Measurements from ENCODE around the gene WHAMM.
"Not testable (repeated sequence)": the region's sequence is repeated elsewhere in the genome, so short reads cannot be mapped to it uniquely, and the experiment has no call there.

The WHAMM gene

DNA sequence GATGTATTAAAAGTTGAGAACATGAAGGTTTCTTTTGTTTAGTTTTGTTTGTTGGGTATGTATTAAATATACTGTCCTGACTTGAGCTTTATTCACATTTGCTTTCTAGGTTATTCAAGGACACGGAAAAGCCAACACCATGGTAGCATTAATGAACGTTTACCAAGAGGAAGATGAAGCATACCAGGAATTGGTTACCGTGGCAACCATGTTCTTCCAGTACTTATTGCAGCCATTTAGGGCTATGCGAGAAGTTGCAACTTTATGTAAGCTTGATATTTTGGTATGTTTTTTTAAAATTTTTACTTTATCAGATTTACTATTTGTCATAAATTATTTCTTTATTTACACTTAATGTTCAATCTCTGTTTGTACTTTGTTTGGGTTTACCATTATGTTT lies 3.6 kb downstream of the WHAMM start:
- H3K9me3 ChIP-seq (ENCODE audit: severe bottlenecking) = no peaks in the 10 kb centered on the region
- no peak overlapping the region for H3K27ac ChIP-seq (ENCODE audit: poor library complexity, severe bottlenecking)
- ATAC-seq (ENCODE audit: low read depth) = no peak
- H3K27me3 ChIP-seq (ENCODE audit: insufficient read depth, poor library complexity, severe bottlenecking) = no peaks in the 10 kb centered on the region
- no peak overlapping the region for H3K4me3 ChIP-seq (ENCODE audit: severe bottlenecking)
- H3K4me1 ChIP-seq (ENCODE audit: insufficient read depth, poor library complexity, severe bottlenecking) = peaks cover 10% of the 10 kb centered on the region
- peaks cover 59% of the 10 kb centered on the region for H3K36me3 ChIP-seq (ENCODE audit: low read depth)
- DNase-seq (ENCODE audit: low spot score) = no peak
- TF ChIP-seq, protein P1, sequence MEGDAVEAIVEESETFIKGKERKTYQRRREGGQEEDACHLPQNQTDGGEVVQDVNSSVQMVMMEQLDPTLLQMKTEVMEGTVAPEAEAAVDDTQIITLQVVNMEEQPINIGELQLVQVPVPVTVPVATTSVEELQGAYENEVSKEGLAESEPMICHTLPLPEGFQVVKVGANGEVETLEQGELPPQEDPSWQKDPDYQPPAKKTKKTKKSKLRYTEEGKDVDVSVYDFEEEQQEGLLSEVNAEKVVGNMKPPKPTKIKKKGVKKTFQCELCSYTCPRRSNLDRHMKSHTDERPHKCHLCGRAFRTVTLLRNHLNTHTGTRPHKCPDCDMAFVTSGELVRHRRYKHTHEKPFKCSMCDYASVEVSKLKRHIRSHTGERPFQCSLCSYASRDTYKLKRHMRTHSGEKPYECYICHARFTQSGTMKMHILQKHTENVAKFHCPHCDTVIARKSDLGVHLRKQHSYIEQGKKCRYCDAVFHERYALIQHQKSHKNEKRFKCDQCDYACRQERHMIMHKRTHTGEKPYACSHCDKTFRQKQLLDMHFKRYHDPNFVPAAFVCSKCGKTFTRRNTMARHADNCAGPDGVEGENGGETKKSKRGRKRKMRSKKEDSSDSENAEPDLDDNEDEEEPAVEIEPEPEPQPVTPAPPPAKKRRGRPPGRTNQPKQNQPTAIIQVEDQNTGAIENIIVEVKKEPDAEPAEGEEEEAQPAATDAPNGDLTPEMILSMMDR (IDR thresholded peaks at IDR 0.05; ENCODE audit: poor library complexity, severe bottlenecking) = no peak

DNA sequence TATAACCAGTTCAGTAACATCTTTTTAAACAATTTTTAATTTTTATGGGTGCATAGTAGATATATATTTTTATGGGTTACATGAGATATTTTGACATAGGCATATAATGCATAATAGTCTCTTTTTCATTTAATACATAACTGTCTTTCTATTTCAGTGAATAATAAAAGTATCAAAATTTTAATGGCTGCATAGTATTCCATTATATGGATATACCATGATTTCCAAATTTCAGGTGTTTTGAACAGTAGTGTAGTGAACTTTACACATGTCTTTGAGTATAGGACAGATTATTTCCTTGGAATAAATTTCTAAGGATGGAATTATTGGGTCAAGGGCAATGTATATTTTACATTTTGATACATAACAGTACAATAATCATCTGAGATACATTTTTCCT lies 10.7 kb downstream of the WHAMM start:
- H3K27me3 ChIP-seq (ENCODE audit: insufficient read depth, poor library complexity, severe bottlenecking) = no peaks in the 10 kb centered on the region
- ATAC-seq (ENCODE audit: low read depth) (no peak), DNase-seq (ENCODE audit: low spot score) (no peak)
- TF ChIP-seq, protein P1 (IDR thresholded peaks at IDR 0.05; ENCODE audit: poor library complexity, severe bottlenecking) = no peak
- H3K27ac ChIP-seq (ENCODE audit: poor library complexity, severe bottlenecking) = no peak overlapping the region
- no peaks in the 10 kb centered on the region for H3K4me1 ChIP-seq (ENCODE audit: insufficient read depth, poor library complexity, severe bottlenecking)
- H3K9me3 ChIP-seq (ENCODE audit: severe bottlenecking) = no peaks in the 10 kb centered on the region
- H3K36me3 ChIP-seq (ENCODE audit: low read depth) = peaks cover 98% of the 10 kb centered on the region
- no peak overlapping the region for H3K4me3 ChIP-seq (ENCODE audit: severe bottlenecking)

DNA sequence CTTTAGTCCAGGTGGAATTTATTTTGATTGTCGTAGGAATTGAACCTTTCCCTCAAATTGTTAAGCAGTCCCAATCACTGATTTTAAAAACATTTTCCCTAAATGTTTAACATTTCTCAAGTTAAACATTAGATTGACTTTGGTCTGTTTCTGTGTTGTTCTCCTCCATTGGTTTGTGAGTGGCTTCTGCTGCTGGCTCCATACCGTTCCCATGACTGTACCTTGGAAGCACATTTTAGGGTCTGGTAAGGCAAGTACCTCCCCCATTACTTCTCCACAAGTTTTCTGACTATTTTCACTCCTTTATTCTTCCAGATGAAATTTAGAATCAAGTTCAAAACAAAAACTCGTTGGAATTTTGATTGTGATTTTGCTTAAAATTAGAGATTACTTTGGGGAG lies 12.0 kb downstream of the WHAMM start:
- DNase-seq (ENCODE audit: low spot score); H3K9me3 ChIP-seq (ENCODE audit: severe bottlenecking); H3K27me3 ChIP-seq (ENCODE audit: insufficient read depth, poor library complexity, severe bottlenecking); H3K4me1 ChIP-seq (ENCODE audit: insufficient read depth, poor library complexity, severe bottlenecking); H3K4me3 ChIP-seq (ENCODE audit: severe bottlenecking); H3K27ac ChIP-seq (ENCODE audit: poor library complexity, severe bottlenecking); ATAC-seq (ENCODE audit: low read depth): not testable (repeated sequence)
- H3K36me3 ChIP-seq (ENCODE audit: low read depth) = peaks cover 98% of the 10 kb centered on the region

DNA sequence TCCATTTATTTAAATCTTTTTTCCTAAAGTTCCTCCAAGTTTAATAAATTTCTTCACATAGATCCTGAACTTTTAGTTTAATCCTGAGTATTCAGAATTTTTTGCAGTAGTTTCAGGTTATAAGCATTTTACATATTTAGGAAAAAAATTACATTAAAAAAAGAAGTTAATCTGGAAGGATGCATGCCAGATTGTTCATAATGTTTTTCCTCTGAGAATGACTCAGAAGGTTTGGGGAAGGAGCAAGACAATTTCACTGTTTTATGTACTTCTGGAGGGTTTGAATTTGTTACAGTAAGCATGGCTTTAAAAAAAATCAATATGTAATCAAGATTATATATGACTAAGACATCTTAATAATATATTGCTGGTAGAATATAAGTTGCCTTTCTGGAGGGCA lies 12.4 kb downstream of the WHAMM start:
- not testable (repeated sequence) for ATAC-seq (ENCODE audit: low read depth); H3K27ac ChIP-seq (ENCODE audit: poor library complexity, severe bottlenecking); H3K9me3 ChIP-seq (ENCODE audit: severe bottlenecking); H3K4me3 ChIP-seq (ENCODE audit: severe bottlenecking); H3K4me1 ChIP-seq (ENCODE audit: insufficient read depth, poor library complexity, severe bottlenecking); H3K27me3 ChIP-seq (ENCODE audit: insufficient read depth, poor library complexity, severe bottlenecking); DNase-seq (ENCODE audit: low spot score)
- peaks cover 98% of the 10 kb centered on the region for H3K36me3 ChIP-seq (ENCODE audit: low read depth)

DNA sequence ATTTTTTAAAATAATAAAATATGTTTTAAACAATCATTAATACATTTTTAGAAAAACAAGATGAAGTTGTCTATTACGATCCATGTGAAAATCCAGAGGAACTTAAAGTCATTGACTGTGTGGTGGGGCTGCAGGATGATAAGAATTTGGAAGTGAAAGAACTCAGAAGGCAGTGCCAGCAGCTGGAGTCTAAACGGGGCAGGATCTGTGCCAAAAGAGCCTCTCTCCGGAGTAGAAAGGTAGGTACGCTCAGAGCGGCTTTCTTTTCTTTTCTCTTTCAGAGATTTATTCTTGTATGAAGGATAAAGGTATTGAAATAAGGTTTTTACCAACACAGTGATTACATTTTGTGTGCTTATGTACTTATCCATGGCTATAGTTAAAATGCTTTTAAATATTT lies 13.6 kb downstream of the WHAMM start:
- Histone ChIP-seq H3K9me3 (ENCODE audit: severe bottlenecking) (no peaks in the 10 kb centered on the region), H3K36me3 (ENCODE audit: low read depth) (peaks cover 98% of the 10 kb centered on the region), H3K27me3 (ENCODE audit: insufficient read depth, poor library complexity, severe bottlenecking) (no peaks in the 10 kb centered on the region), H3K4me1 (ENCODE audit: insufficient read depth, poor library complexity, severe bottlenecking) (no peaks in the 10 kb centered on the region), H3K27ac (ENCODE audit: poor library complexity, severe bottlenecking) (no peak overlapping the region), H3K4me3 (ENCODE audit: severe bottlenecking) (no peak overlapping the region)
- ATAC-seq (ENCODE audit: low read depth) (no peak), DNase-seq (ENCODE audit: low spot score) (no peak)
- TF ChIP-seq, protein P1 (IDR thresholded peaks at IDR 0.05; ENCODE audit: poor library complexity, severe bottlenecking) = no peak

DNA sequence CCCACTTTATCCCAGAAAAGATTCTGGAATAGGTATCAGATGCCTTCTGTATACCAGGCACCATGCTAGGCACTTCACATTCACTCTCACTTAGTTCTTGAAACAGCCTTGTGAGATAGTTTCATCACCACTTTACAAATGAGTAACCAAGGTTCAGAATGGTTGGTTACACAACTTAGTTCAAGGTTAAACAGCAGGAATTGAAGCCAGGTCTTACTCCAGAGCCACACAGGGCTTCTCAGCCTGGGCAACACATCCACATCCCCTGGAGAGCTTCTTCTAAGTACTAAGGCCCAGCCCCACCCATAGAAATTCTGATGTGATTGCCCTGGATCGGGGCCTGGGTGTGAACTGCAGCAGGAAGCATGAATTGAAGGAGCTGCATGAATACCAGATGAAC lies 18.6 kb downstream of the WHAMM start:
- DNase-seq (ENCODE audit: low spot score) (no peak), ATAC-seq (ENCODE audit: low read depth) (no peak)
- Histone ChIP-seq H3K36me3 (ENCODE audit: low read depth) (peaks cover 91% of the 10 kb centered on the region), H3K27me3 (ENCODE audit: insufficient read depth, poor library complexity, severe bottlenecking) (no peaks in the 10 kb centered on the region), H3K27ac (ENCODE audit: poor library complexity, severe bottlenecking) (no peak overlapping the region), H3K4me3 (ENCODE audit: severe bottlenecking) (no peak overlapping the region), H3K9me3 (ENCODE audit: severe bottlenecking) (no peaks in the 10 kb centered on the region), H3K4me1 (ENCODE audit: insufficient read depth, poor library complexity, severe bottlenecking) (peaks cover 21% of the 10 kb centered on the region)
- TF ChIP-seq, protein P1 (IDR thresholded peaks at IDR 0.05; ENCODE audit: poor library complexity, severe bottlenecking) = no peak
